GM12878 (cell line): ENCODE measurements around the gene MRPS25. TPM values are rescaled to one million over a fixed set of nuclear protein-coding genes. Genes with fewer than 3 reads are reported as not detected.

ENCODE experiments used
- ATAC-seq: fragments of 200-7000 bp; cut with Tn5 transposase; 3 replicates; pipeline ENCODE4 v1.9.1; 2020; ENCODE audit warnings: mild to moderate bottlenecking, moderate library complexity
- BruUV-seq: library from RNA; stranded (reverse); fragments of 400-500 nt; replicated peaks from 2 replicates; lab custom pipeline; 2021; lab: Mats Ljungman, UMichigan
- CTCF ChIA-PET: fragments of 300-600 bp; sonication (Branson Sonifier 250); formaldehyde crosslinking; extraction: SDS; loops from one replicate; lab custom pipeline; 2021; ENCODE audit warnings: inconsistent platforms; lab: Yijun Ruan, JAX
- POLR2A ChIA-PET: fragments of 350-600 bp; formaldehyde crosslinking; extraction: SDS; loops from one replicate; lab custom pipeline; 2021; ENCODE audit warnings: inconsistent platforms; lab: Charles Lee
- RAD21 ChIA-PET: fragments of 300-600 bp; sonication (Branson Sonifier 250); formaldehyde crosslinking; loops from one replicate; lab custom pipeline; 2023; ENCODE audit warnings: antibody characterized with exemption; ENCODE audit not compliant: unreplicated experiment; lab: Charles Lee
- SMC1A ChIA-PET: fragments of 300-600 bp; sonication (Branson Sonifier 250); formaldehyde crosslinking; loops from one replicate; lab custom pipeline; 2023; ENCODE audit not compliant: unreplicated experiment, uncharacterized antibody; lab: Charles Lee
- DNase-seq: peaks from one replicate; pipeline ENCODE4 v3.0.0-alpha.2; 2011; ENCODE audit warnings: low read depth, low spot score
- FAIRE-seq: peaks from 3 replicates; lab custom pipeline; 2011; peaks lifted over from hg19 to GRCh38; lab: Jason Lieb, UNC
- H2AFZ ChIP-seq: 2 replicates; pipeline ENCODE4 v1.6.0; 2011; ENCODE audit warnings: low read depth, low read length, control low read depth; ENCODE audit not compliant: control insufficient read depth
- H3K27ac ChIP-seq: 2 replicates; pipeline ENCODE4 v1.5.1; 2011; ENCODE audit warnings: control low read depth; ENCODE audit not compliant: control insufficient read depth, insufficient read depth
- H3K27me3 ChIP-seq, 2 experiments: replicated peaks in 1 of 2; 2 replicates each; pipeline versions ENCODE4 v1.6.0 to v1.6.1; 2011; ENCODE audit warnings: low read length in 1 of 2; ENCODE audit not compliant: control insufficient read depth in 2 of 2, insufficient read depth in 2 of 2
- H3K36me3 ChIP-seq, 2 experiments: 2 replicates each; pipeline ENCODE4 v1.5.1; 2011; ENCODE audit warnings: low read length in 1 of 2; ENCODE audit not compliant: control insufficient read depth in 2 of 2, insufficient read depth in 2 of 2
- H3K4me1 ChIP-seq: 2 replicates; pipeline ENCODE4 v1.6.1; 2011; ENCODE audit warnings: mild to moderate bottlenecking, low read length, moderate library complexity, mixed read lengths; ENCODE audit not compliant: control insufficient read depth, insufficient read depth
- H3K4me2 ChIP-seq: 2 replicates; pipeline ENCODE4 v1.6.0; 2011; ENCODE audit warnings: control low read depth; ENCODE audit not compliant: control insufficient read depth, insufficient read depth
- H3K4me3 ChIP-seq: fragments of 200-600 bp; sonication (generic); 2 replicates; pipeline ENCODE4 v1.5.1; 2016
- H3K79me2 ChIP-seq: 2 replicates; pipeline ENCODE4 v1.6.0; 2011; ENCODE audit warnings: low read length; ENCODE audit not compliant: control insufficient read depth, insufficient read depth
- H3K9ac ChIP-seq: 2 replicates; pipeline ENCODE4 v1.8.0; 2011; ENCODE audit warnings: low read length, control low read depth, mixed read lengths; ENCODE audit not compliant: control insufficient read depth, insufficient read depth
- H3K9me3 ChIP-seq: replicated peaks from 3 replicates; pipeline ENCODE4 v1.5.1; 2011; ENCODE audit warnings: mild to moderate bottlenecking, low read length; ENCODE audit not compliant: control insufficient read depth, insufficient read depth
- H4K20me1 ChIP-seq: 2 replicates; pipeline ENCODE4 v1.6.0; 2011; ENCODE audit not compliant: control insufficient read depth, insufficient read depth
- CBFB ChIP-seq: IDR thresholded peaks from 2 replicates; pipeline ENCODE4 v1.6.1; 2016; ENCODE audit warnings: antibody characterized with exemption, low read depth
- CBX5 ChIP-seq: sonication (generic); IDR thresholded peaks from 2 replicates; pipeline ENCODE4 v1.6.1; 2016; ENCODE audit warnings: low read depth, moderate library complexity, mild to moderate bottlenecking, inconsistent platforms
- EZH2 ChIP-seq: IDR thresholded peaks from 2 replicates; pipeline ENCODE4 v1.6.1; 2012; ENCODE audit warnings: low read depth, mild to moderate bottlenecking, control low read depth, inconsistent platforms, low read length, borderline replicate concordance; ENCODE audit not compliant: control insufficient read depth
- HDGF ChIP-seq: fragments of 450-650 bp; IDR thresholded peaks from 2 replicates; pipeline ENCODE4 v1.6.1; 2016; ENCODE audit warnings: antibody characterized with exemption
- NFYA ChIP-seq: IDR thresholded peaks from 2 replicates; pipeline ENCODE4 v1.6.1; 2011; ENCODE audit warnings: low read depth, mild to moderate bottlenecking, low read length, improper control_type of control experiment, borderline replicate concordance
- PAX8 ChIP-seq: fragments of 450-650 bp; IDR thresholded peaks from 2 replicates; pipeline ENCODE4 v1.6.1; 2017; ENCODE audit warnings: mild to moderate bottlenecking, moderate library complexity
- RB1 ChIP-seq: fragments of 450-650 bp; formaldehyde crosslinking; IDR thresholded peaks from 2 replicates; pipeline ENCODE4 v1.6.1; 2017; ENCODE audit warnings: mild to moderate bottlenecking, borderline replicate concordance
- SIN3A ChIP-seq: IDR thresholded peaks from 2 replicates; pipeline ENCODE4 v1.6.1; 2012; ENCODE audit warnings: low read depth, low read length, improper control_type of control experiment
- SMAD5 ChIP-seq: IDR thresholded peaks from 2 replicates; pipeline ENCODE4 v1.6.1; 2016; ENCODE audit warnings: antibody characterized with exemption, low read depth
- ZBTB40 ChIP-seq: fragments of 450-650 bp; IDR thresholded peaks from 2 replicates; pipeline ENCODE4 v1.6.1; 2016; ENCODE audit warnings: mild to moderate bottlenecking, moderate library complexity, borderline replicate concordance
- ZNF207 ChIP-seq: fragments of 450-650 bp; IDR thresholded peaks from 2 replicates; pipeline ENCODE4 v1.6.1; 2014; ENCODE audit warnings: antibody characterized with exemption, mild to moderate bottlenecking, borderline replicate concordance
- WGBS: methylation state at CpG from one replicate; pipeline ENCODE4 v1.1.6; 2016; ENCODE audit warnings: low lambda C conversion rate; ENCODE audit not compliant: insufficient replicate concordance, insufficient coverage; ENCODE audit errors: missing lambda C conversion rate; 5-methylcytosine and 5-hydroxymethylcytosine counted together
- in situ Hi-C: fragments of 300-500 bp; cut with MboI; formaldehyde crosslinking; loops from 9 replicates; pipeline ENCODE4 v1.14.3; 2018; ENCODE audit warnings: mixed read lengths
- intact Hi-C: fragments of 100-400 bp; cut with micrococcal nuclease; formaldehyde crosslinking; loops from one replicate; pipeline ENCODE4 v1.14.2; 2022; ENCODE audit not compliant: unreplicated experiment
- polyA plus RNA-seq, 11 experiments: library from polyadenylated mRNA; depleted of rRNA in 4 of 11; unstranded in 6 of 11; stranded (reverse) in 5 of 11; fragments of >200 nt; fragmentation: Nextera tagmentation in 4 of 11; fragmentation: Illumina TruSeq in 1 of 11; extraction: Ambion mirVana in 4 of 11; extraction: Trizol in 1 of 11; gene quantifications; 1 replicate in 1 of 11; 2 replicates in 10 of 11; pipeline versions ENCODE4 v1.2.1 to v1.2.3, GENCODE V29; 2011 to 2016; ENCODE audit warnings: inconsistent platforms in 2 of 11, missing spikeins in 2 of 11, low read depth in 1 of 11
- total RNA-seq, 4 experiments: library from RNA; depleted of rRNA in 3 of 4; stranded (reverse); fragments of >200 nt in 3 of 4; fragmentation: Illumina TruSeq in 1 of 4; extraction: Trizol in 1 of 4; gene quantifications; 2 replicates each; pipeline versions ENCODE4 v1.2.1 to v1.2.3, GENCODE V29; 2013 to 2021

Gene MRPS25
- total and polyA plus RNA-seq, 10 of the 15 experiments (the other 5 are each of a cell fraction or from before 2014, with no cell fraction given): 17.0 to 114 (median 62.2) TPM

GRCh38 chr3:15112011-15112410, 46.9 kb upstream of the MRPS25 start:
- in situ Hi-C loops: no loop called here
- Histone ChIP-seq H3K4me3 (no peak overlapping the region), H3K36me3 (no peaks in the 10 kb centered on the region), H3K4me1 (no peaks in the 10 kb centered on the region), H2AFZ (no peak overlapping the region), H3K27me3 (no peaks in the 10 kb centered on the region; a peak in 1 of 4 replicates), H3K9me3 (no peaks in the 10 kb centered on the region), H3K79me2 (no peaks in the 10 kb centered on the region)
- ChIA-PET SMC1A (no interaction called here), RAD21 (interaction anchor here (1.1 kb wide), 1 partner anchor 183 kb away, joined by 3 read pairs; no protein-coding TSS in a partner anchor)
- 62% methylated on average over 3 of the region's 3 CpGs for WGBS
- intact Hi-C loops: no loop called here
- no peak for DNase-seq
- TF ChIP-seq ZBTB40: no peak
- TF ChIP-seq NFYA: no peak
- TF ChIP-seq RB1: no peak
- TF ChIP-seq EZH2: no peak
- no peak for TF ChIP-seq PAX8
- TF ChIP-seq CBX5: no peak
- TF ChIP-seq HDGF: no peak
- no peak for TF ChIP-seq SIN3A
- no peak for TF ChIP-seq SMAD5
- no peak for TF ChIP-seq ZNF207
- TF ChIP-seq CBFB: no peak
- TF ChIP-seq, all 136 proteins: peak for 0
- Histone ChIP-seq H4K20me1 (no peaks in the 10 kb centered on the region), H3K27ac (no peak overlapping the region), H3K9ac (no peak overlapping the region), H3K4me2 (no peak overlapping the region)
- ChIA-PET CTCF (interaction anchor here (0.5 to 5.3 kb wide), 2 partner anchors 7 to 749 kb away, joined by 3 to 45 read pairs; no protein-coding TSS in a partner anchor), POLR2A (no interaction called here)
- FAIRE-seq (no peak), ATAC-seq (no peak)
- BruUV-seq: no TSS peak
